ENCODE measurements around the gene TMEM26. TPM values are rescaled to one million over a fixed set of nuclear protein-coding genes. Genes with fewer than 3 reads are reported as not detected.

The TMEM26 gene
- total RNA-seq, 3 donors from 2014 or later (not counting 1 experiment from before 2014, with no cell fraction given): not detected

- H3K36me3 ChIP-seq (ENCODE audit: control insufficient read depth, insufficient read depth, low read length): no peaks in the 10 kb centered on the region
- Mint-ChIP-seq H3K27ac (no peak overlapping the region), H3K4me1 (no peaks in the 10 kb centered on the region), H3K27me3 (ENCODE audit: low read depth in 2 of 2) (no peaks in the 10 kb centered on the region), H3K36me3 (no peaks in the 10 kb centered on the region), H3K4me3 (no peak overlapping the region), H3K9me3 (peaks cover 2 to 6% of the 10 kb centered on the region in 2 donors)
- no peak overlapping the region for H3K4me3 ChIP-seq (ENCODE audit: low read length)
- no peaks in the 10 kb centered on the region for H3K27me3 ChIP-seq (ENCODE audit: control insufficient read depth, insufficient read depth, low read length)
- ATAC-seq (no peak), DNase-seq (no peak)
- no peaks in the 10 kb centered on the region for H3K4me1 ChIP-seq (ENCODE audit: control insufficient read depth, insufficient read depth, low read length)
- intact Hi-C loops (cut with micrococcal nuclease): no loop called here
- no peak for TF ChIP-seq CTCF (IDR thresholded peaks at IDR 0.05)
- H3K9me3 ChIP-seq (ENCODE audit: control insufficient read depth, insufficient read depth, low read length): no peaks in the 10 kb centered on the region
- no peak overlapping the region for H3K27ac ChIP-seq (ENCODE audit: low read length)
- 84% methylated on average over 2 of the region's 5 CpGs for WGBS (ENCODE audit: insufficient coverage)
Observed at GRCh38 chr10:61463035-61463909, 10.1 kb upstream of the TMEM26 start.

- Histone ChIP-seq H3K4me1 (ENCODE audit: control insufficient read depth, insufficient read depth, low read length) (no peaks in the 10 kb centered on the region), H3K9me3 (ENCODE audit: control insufficient read depth, insufficient read depth, low read length) (no peaks in the 10 kb centered on the region), H3K27ac (ENCODE audit: low read length) (no peak overlapping the region), H3K36me3 (ENCODE audit: control insufficient read depth, insufficient read depth, low read length) (no peaks in the 10 kb centered on the region), H3K27me3 (ENCODE audit: control insufficient read depth, insufficient read depth, low read length) (no peaks in the 10 kb centered on the region), H3K4me3 (ENCODE audit: low read length) (no peak overlapping the region)
- H3K9me3 Mint-ChIP-seq: peaks cover 2 to 6% of the 10 kb centered on the region in 2 donors
- H3K36me3 Mint-ChIP-seq: no peaks in the 10 kb centered on the region
- DNase-seq (no peak), ATAC-seq (no peak)
- no peak overlapping the region for H3K27ac Mint-ChIP-seq
- H3K27me3 Mint-ChIP-seq (ENCODE audit: low read depth in 2 of 2): peaks cover 4 to 9% of the 10 kb centered on the region in 2 donors
- H3K4me3 Mint-ChIP-seq: no peak overlapping the region
- intact Hi-C loops (cut with micrococcal nuclease): no loop called here
- H3K4me1 Mint-ChIP-seq: no peaks in the 10 kb centered on the region
- no peak for TF ChIP-seq CTCF (IDR thresholded peaks at IDR 0.05)
Observed at GRCh38 chr10:61460835-61461234, 7.7 kb upstream of the TMEM26 start.

GRCh38 chr10:61458031-61458430 lies 4.8 kb upstream of the TMEM26 start:
- Mint-ChIP-seq H3K27me3 (ENCODE audit: low read depth in 2 of 2) (peaks cover 14 to 20% of the 10 kb centered on the region in 2 donors), H3K27ac (no peak overlapping the region), H3K36me3 (no peaks in the 10 kb centered on the region), H3K4me1 (peaks cover under 1 to 5% of the 10 kb centered on the region in 2 donors), H3K4me3 (no peak overlapping the region), H3K9me3 (peaks cover 2 to 6% of the 10 kb centered on the region in 2 donors)
- H3K9me3 ChIP-seq (ENCODE audit: control insufficient read depth, insufficient read depth, low read length): no peaks in the 10 kb centered on the region
- WGBS (ENCODE audit: insufficient coverage): 97% methylated on average over 2 of the region's 3 CpGs
- H3K4me3 ChIP-seq (ENCODE audit: low read length): no peak overlapping the region
- ATAC-seq (no peak), DNase-seq (no peak)
- no peak for TF ChIP-seq CTCF (IDR thresholded peaks at IDR 0.05)
- H3K27me3 ChIP-seq (ENCODE audit: control insufficient read depth, insufficient read depth, low read length): peaks cover 4% of the 10 kb centered on the region
- intact Hi-C loops (cut with micrococcal nuclease): no loop called here
- no peaks in the 10 kb centered on the region for H3K36me3 ChIP-seq (ENCODE audit: control insufficient read depth, insufficient read depth, low read length)
- H3K4me1 ChIP-seq (ENCODE audit: control insufficient read depth, insufficient read depth, low read length): peaks cover 3% of the 10 kb centered on the region
- H3K27ac ChIP-seq (ENCODE audit: low read length): no peak overlapping the region

Data from natural killer cell (primary cell).